ENCODE measurements around the gene DEPDC4. TPM values are rescaled to one million over a fixed set of nuclear protein-coding genes. Genes with fewer than 3 reads are reported as not detected.
"Not testable (repeated sequence)": the region's sequence is repeated elsewhere in the genome, so short reads cannot be mapped to it uniquely, and the experiment has no call there.

Gene DEPDC4
- total RNA-seq, 1 donor from 2014 or later, result 1.7 TPM

- H3K4me2 ChIP-seq (ENCODE audit: low read length), result no peak overlapping the region
- Mint-ChIP-seq H3K27me3 (ENCODE audit: low read depth, unreplicated experiment) (no peaks in the 10 kb centered on the region), H3K4me3 (ENCODE audit: unreplicated experiment) (no peak overlapping the region), H3K9me3 (ENCODE audit: unreplicated experiment) (no peaks in the 10 kb centered on the region), H3K27ac (ENCODE audit: unreplicated experiment) (no peak overlapping the region), H3K4me1 (ENCODE audit: low read depth, unreplicated experiment) (no peaks in the 10 kb centered on the region), H3K36me3 (ENCODE audit: low read depth, unreplicated experiment) (peaks cover 5% of the 10 kb centered on the region)
- no peak overlapping the region for H2AFZ ChIP-seq (ENCODE audit: low read depth, low read length)
- H3K27ac ChIP-seq (ENCODE audit: low read depth, low read length), result no peak overlapping the region
- H3K4me3 ChIP-seq (ENCODE audit: insufficient read depth, low read depth, low read length), result no peak overlapping the region
- H3K9me3 ChIP-seq (ENCODE audit: insufficient read depth, low read depth, low read length), result no peaks in the 10 kb centered on the region
- DNase-seq (ENCODE audit: low read depth), result no peak
- H4K20me1 ChIP-seq (ENCODE audit: insufficient read depth, low read length), result peaks cover 3% of the 10 kb centered on the region
- no peaks in the 10 kb centered on the region for H3K27me3 ChIP-seq (ENCODE audit: insufficient read depth, low read length)
- H3K79me2 ChIP-seq (ENCODE audit: insufficient read depth, low read length), result peaks cover 18% of the 10 kb centered on the region
- peaks cover 6% of the 10 kb centered on the region for H3K36me3 ChIP-seq (ENCODE audit: insufficient read depth, low read length)
- H3K9ac ChIP-seq (ENCODE audit: low read length), result no peak overlapping the region
- TF ChIP-seq EZH2 (IDR thresholded peaks at IDR 0.05; ENCODE audit: insufficient read depth, low read length), result no peak
- TF ChIP-seq CTCF (IDR thresholded peaks at IDR 0.05; ENCODE audit: insufficient read depth, low read depth, low read length), result no peak
- no peaks in the 10 kb centered on the region for H3K4me1 ChIP-seq (ENCODE audit: insufficient read depth, low read length)
- no peak for FAIRE-seq
Observed at GRCh38 chr12:100290016-100290415, 23.1 kb upstream of the DEPDC4 start.

GRCh38 chr12:100289038-100289437, 22.2 kb upstream of the DEPDC4 start:
- H3K4me2 ChIP-seq (ENCODE audit: low read length), result no peak overlapping the region
- Mint-ChIP-seq H3K27me3 (ENCODE audit: low read depth, unreplicated experiment) (no peaks in the 10 kb centered on the region), H3K9me3 (ENCODE audit: unreplicated experiment) (no peaks in the 10 kb centered on the region), H3K27ac (ENCODE audit: unreplicated experiment) (no peak overlapping the region), H3K4me1 (ENCODE audit: low read depth, unreplicated experiment) (no peaks in the 10 kb centered on the region), H3K4me3 (ENCODE audit: unreplicated experiment) (no peak overlapping the region), H3K36me3 (ENCODE audit: low read depth, unreplicated experiment) (peaks cover 5% of the 10 kb centered on the region)
- FAIRE-seq (no peak), DNase-seq (ENCODE audit: low read depth) (no peak)
- no peak overlapping the region for H3K27ac ChIP-seq (ENCODE audit: low read depth, low read length)
- H3K9me3 ChIP-seq (ENCODE audit: insufficient read depth, low read depth, low read length), result no peaks in the 10 kb centered on the region
- no peak overlapping the region for H3K4me3 ChIP-seq (ENCODE audit: insufficient read depth, low read depth, low read length)
- no peak overlapping the region for H3K9ac ChIP-seq (ENCODE audit: low read length)
- H4K20me1 ChIP-seq (ENCODE audit: insufficient read depth, low read length), result peaks cover 3% of the 10 kb centered on the region
- H3K36me3 ChIP-seq (ENCODE audit: insufficient read depth, low read length), result peaks cover 6% of the 10 kb centered on the region
- no peaks in the 10 kb centered on the region for H3K4me1 ChIP-seq (ENCODE audit: insufficient read depth, low read length)
- H3K79me2 ChIP-seq (ENCODE audit: insufficient read depth, low read length), result peaks cover 19% of the 10 kb centered on the region
- TF ChIP-seq CTCF (IDR thresholded peaks at IDR 0.05; ENCODE audit: insufficient read depth, low read depth, low read length) (no peak), EZH2 (IDR thresholded peaks at IDR 0.05; ENCODE audit: insufficient read depth, low read length) (no peak)
- no peak overlapping the region for H2AFZ ChIP-seq (ENCODE audit: low read depth, low read length)
- H3K27me3 ChIP-seq (ENCODE audit: insufficient read depth, low read length), result no peaks in the 10 kb centered on the region

- Histone ChIP-seq H3K79me2 (ENCODE audit: insufficient read depth, low read length) (peaks cover 55% of the 10 kb centered on the region), H4K20me1 (ENCODE audit: insufficient read depth, low read length) (peaks cover 20% of the 10 kb centered on the region)
- not testable (repeated sequence) for H3K27me3 ChIP-seq (ENCODE audit: insufficient read depth, low read length); H3K4me1 ChIP-seq (ENCODE audit: insufficient read depth, low read length); H3K4me3 Mint-ChIP-seq (ENCODE audit: unreplicated experiment); H3K9me3 Mint-ChIP-seq (ENCODE audit: unreplicated experiment); FAIRE-seq; H3K27ac Mint-ChIP-seq (ENCODE audit: unreplicated experiment); H3K36me3 Mint-ChIP-seq (ENCODE audit: low read depth, unreplicated experiment); H3K27ac ChIP-seq (ENCODE audit: low read depth, low read length); H3K9ac ChIP-seq (ENCODE audit: low read length); DNase-seq (ENCODE audit: low read depth); H3K36me3 ChIP-seq (ENCODE audit: insufficient read depth, low read length); H3K4me1 Mint-ChIP-seq (ENCODE audit: low read depth, unreplicated experiment); H3K4me3 ChIP-seq (ENCODE audit: insufficient read depth, low read depth, low read length); H3K4me2 ChIP-seq (ENCODE audit: low read length); H3K9me3 ChIP-seq (ENCODE audit: insufficient read depth, low read depth, low read length); H3K27me3 Mint-ChIP-seq (ENCODE audit: low read depth, unreplicated experiment); H2AFZ ChIP-seq (ENCODE audit: low read depth, low read length)
Observed at GRCh38 chr12:100284556-100284955, 17.7 kb upstream of the DEPDC4 start.

Measured in astrocyte (in vitro differentiated cells and primary cell).